Glutamatergic neuron (in vitro differentiated cells): ENCODE data around the gene OSBPL2. TPM values are rescaled to one million over a fixed set of nuclear protein-coding genes. Genes with fewer than 3 reads are reported as not detected.

ENCODE experiments used
- DNase-seq: peaks from one replicate; pipeline ENCODE4 v3.0.0; 2022
- H3K27ac Mint-ChIP-seq: one replicate; pipeline ENCODE4 v1.8.0; 2020; ENCODE audit warnings: mild to moderate bottlenecking, mixed read lengths, inconsistent platforms; ENCODE audit not compliant: unreplicated experiment
- H3K27me3 Mint-ChIP-seq: one replicate; pipeline ENCODE4 v1.8.0; 2020; ENCODE audit warnings: mild to moderate bottlenecking, moderate library complexity, mixed read lengths, inconsistent platforms; ENCODE audit not compliant: unreplicated experiment
- H3K36me3 Mint-ChIP-seq: one replicate; pipeline ENCODE4 v1.8.0; 2020; ENCODE audit warnings: mild to moderate bottlenecking, mixed read lengths, inconsistent platforms; ENCODE audit not compliant: unreplicated experiment
- H3K4me1 Mint-ChIP-seq: one replicate; pipeline ENCODE4 v1.8.0; 2020; ENCODE audit warnings: mild to moderate bottlenecking, low read depth, mixed read lengths, inconsistent platforms; ENCODE audit not compliant: unreplicated experiment
- H3K4me3 Mint-ChIP-seq: one replicate; pipeline ENCODE4 v1.8.0; 2020; ENCODE audit warnings: mild to moderate bottlenecking, mixed read lengths, inconsistent platforms; ENCODE audit not compliant: unreplicated experiment
- H3K9me3 Mint-ChIP-seq: one replicate; pipeline ENCODE4 v1.8.0; 2020; ENCODE audit warnings: mild to moderate bottlenecking, moderate library complexity, mixed read lengths, inconsistent platforms; ENCODE audit not compliant: unreplicated experiment
- total RNA-seq: library from RNA; stranded (reverse); fragmentation: NEBNext Ultra II Directional; extraction: Animal tissue kit (Norgen Biotek cat#: 25700); gene quantifications from one replicate; pipeline ENCODE4 v1.2.1, GENCODE V29; 2021; ENCODE audit not compliant: unreplicated experiment
- TF ChIP-seq, protein P1 (sequence below): fragments of 200-600 bp; sonication (generic); IDR thresholded peaks from one replicate; pipeline ENCODE4 v1.5.0; 2021; ENCODE audit not compliant: partially characterized antibody, unreplicated experiment

The OSBPL2 gene
- total RNA-seq, 1 donor from 2014 or later, result 42.6 TPM

DNA sequence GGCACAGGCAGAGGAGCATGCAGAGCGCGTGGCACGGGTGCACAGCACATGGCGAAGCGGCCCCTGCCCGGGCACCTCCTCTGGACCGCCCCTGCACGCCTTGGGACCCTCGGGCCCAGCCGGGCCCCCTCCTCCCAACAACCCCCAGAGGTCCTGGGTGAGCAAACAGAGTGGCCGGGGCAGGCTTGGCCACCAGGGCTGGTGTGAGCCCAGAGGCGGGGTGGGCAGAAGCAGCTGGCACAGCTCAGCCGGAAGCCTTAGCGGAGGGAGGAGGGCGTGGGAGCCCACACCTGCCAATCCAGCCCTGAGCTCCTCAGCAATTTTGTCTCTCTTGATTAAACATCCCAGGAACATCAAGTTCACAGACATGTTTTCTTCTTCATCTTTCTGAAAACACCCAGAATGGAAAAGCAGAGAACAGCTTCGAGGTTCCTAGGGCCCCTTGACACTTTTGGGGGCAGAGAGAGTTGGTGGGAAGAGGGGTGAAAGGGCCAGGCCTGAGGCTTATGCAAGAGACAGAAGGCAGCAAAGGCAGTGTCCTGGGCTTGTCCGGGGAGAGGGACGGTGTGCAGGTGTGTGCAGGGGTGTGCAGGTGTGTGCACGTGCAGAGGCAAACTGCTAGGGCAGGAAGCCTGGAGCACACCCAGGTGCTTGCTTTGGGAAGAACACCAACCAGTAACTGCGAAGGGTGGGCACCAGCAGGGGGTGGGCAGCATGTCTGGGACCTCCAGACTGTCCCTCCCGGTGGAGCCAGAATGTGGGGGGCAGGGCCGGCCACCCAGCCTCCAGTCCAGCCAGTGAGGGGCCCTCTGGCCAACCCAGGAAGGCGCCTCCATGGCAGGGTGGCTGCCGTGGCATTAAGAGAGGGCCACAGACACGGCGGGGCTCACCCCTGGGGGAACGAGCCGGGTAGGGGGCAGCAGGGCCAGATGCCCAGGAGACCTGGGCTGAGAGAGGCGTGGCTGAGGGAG lies 23.0 kb upstream of the OSBPL2 start:
- no peak for DNase-seq
- H3K4me1 Mint-ChIP-seq, result peaks cover 4% of the 10 kb centered on the region
- H3K9me3 Mint-ChIP-seq, result peaks cover 3% of the 10 kb centered on the region
- H3K4me3 Mint-ChIP-seq, result no peak overlapping the region
- H3K36me3 Mint-ChIP-seq, result no peaks in the 10 kb centered on the region
- H3K27me3 Mint-ChIP-seq, result no peaks in the 10 kb centered on the region
- no peak overlapping the region for H3K27ac Mint-ChIP-seq
- TF ChIP-seq, protein P1, sequence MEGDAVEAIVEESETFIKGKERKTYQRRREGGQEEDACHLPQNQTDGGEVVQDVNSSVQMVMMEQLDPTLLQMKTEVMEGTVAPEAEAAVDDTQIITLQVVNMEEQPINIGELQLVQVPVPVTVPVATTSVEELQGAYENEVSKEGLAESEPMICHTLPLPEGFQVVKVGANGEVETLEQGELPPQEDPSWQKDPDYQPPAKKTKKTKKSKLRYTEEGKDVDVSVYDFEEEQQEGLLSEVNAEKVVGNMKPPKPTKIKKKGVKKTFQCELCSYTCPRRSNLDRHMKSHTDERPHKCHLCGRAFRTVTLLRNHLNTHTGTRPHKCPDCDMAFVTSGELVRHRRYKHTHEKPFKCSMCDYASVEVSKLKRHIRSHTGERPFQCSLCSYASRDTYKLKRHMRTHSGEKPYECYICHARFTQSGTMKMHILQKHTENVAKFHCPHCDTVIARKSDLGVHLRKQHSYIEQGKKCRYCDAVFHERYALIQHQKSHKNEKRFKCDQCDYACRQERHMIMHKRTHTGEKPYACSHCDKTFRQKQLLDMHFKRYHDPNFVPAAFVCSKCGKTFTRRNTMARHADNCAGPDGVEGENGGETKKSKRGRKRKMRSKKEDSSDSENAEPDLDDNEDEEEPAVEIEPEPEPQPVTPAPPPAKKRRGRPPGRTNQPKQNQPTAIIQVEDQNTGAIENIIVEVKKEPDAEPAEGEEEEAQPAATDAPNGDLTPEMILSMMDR, result no peak

DNA sequence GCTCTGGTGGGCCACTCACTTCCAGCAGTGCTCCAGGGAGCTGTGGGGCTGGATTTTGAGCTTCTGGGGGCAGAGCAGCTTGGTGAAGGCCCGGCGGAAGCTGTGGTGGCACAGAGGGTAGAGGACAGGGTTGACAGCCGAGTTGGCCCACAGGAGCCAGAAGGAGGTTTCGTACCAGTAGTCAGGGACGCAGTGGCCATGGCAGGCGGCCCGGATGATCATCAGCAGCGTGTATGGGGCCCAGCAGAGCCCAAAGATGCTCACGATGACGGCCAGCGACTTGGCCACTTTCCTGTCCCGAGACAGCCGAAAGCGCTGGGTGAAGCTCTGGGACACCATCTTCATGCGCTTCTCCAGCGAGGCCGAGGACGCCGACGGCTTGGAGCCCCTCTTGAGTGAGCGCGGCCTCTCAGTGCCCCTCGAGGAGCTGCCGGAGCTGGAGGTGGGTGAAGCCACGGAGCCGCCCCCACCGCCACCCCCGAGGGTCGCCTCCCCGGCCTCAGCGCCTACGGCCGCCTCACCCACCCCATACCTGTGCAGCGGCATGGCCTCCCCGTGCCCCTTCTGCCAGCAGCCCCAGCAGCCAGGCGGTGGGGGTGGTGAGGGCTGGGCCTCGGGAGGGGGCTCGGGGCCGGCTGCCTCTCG lies 22.2 kb upstream of the OSBPL2 start:
- Mint-ChIP-seq H3K27me3 (no peaks in the 10 kb centered on the region), H3K9me3 (peaks cover 4% of the 10 kb centered on the region), H3K36me3 (no peaks in the 10 kb centered on the region), H3K27ac (no peak overlapping the region), H3K4me1 (peaks cover 5% of the 10 kb centered on the region), H3K4me3 (no peak overlapping the region)
- TF ChIP-seq, protein P1, result no peak
- no peak for DNase-seq

DNA sequence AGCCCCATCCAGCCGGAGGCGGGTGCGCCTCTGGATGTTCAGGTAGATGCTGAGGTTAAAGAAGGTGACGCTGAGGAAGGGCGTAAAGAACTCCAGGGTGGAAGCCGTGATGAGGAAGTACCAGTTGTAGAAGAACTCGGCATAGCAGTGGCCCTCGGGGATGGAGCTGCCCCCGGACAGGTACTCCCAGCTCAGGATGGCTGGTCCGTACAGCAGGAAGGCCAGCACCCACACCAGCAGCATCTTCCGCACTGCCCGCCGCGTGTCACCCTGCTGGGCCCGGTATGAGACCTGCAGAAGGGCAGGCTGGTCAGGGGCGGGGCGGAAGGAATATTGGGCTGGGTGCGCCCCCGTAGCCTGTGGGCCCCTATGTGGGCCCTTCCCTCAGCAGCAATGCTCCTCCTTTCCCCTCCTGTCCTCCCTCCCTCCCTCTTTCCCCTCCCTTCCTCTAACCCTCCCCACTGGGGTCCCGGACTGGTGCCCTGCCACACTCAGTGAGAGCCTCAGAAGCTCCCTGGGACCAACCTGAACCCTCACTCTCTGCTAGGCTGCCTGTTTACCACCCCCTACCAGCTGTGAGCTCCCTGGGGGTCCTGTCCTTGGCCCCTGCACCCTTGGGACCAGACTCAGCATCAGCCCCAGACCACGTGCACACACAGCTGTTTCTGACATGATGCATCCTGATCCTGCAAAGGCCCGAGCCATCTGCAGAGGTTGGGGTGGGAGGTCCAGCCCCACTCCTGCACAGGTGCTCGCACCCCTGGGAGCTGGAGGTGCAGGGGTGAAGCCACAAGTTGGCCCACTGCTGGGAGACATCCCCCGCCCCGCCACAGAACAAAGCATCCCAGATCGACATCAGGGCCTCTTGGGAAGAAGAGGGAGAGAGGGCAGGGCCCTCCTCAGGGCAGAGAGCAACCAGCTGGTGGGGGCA lies 21.4 kb upstream of the OSBPL2 start:
- peaks cover 6% of the 10 kb centered on the region for H3K4me1 Mint-ChIP-seq
- H3K27me3 Mint-ChIP-seq, result no peaks in the 10 kb centered on the region
- TF ChIP-seq, protein P1, result no peak
- peaks cover 6% of the 10 kb centered on the region for H3K9me3 Mint-ChIP-seq
- no peak overlapping the region for H3K27ac Mint-ChIP-seq
- H3K4me3 Mint-ChIP-seq, result peak overlapping the region; percentile 42
- DNase-seq, result no peak
- no peaks in the 10 kb centered on the region for H3K36me3 Mint-ChIP-seq

DNA sequence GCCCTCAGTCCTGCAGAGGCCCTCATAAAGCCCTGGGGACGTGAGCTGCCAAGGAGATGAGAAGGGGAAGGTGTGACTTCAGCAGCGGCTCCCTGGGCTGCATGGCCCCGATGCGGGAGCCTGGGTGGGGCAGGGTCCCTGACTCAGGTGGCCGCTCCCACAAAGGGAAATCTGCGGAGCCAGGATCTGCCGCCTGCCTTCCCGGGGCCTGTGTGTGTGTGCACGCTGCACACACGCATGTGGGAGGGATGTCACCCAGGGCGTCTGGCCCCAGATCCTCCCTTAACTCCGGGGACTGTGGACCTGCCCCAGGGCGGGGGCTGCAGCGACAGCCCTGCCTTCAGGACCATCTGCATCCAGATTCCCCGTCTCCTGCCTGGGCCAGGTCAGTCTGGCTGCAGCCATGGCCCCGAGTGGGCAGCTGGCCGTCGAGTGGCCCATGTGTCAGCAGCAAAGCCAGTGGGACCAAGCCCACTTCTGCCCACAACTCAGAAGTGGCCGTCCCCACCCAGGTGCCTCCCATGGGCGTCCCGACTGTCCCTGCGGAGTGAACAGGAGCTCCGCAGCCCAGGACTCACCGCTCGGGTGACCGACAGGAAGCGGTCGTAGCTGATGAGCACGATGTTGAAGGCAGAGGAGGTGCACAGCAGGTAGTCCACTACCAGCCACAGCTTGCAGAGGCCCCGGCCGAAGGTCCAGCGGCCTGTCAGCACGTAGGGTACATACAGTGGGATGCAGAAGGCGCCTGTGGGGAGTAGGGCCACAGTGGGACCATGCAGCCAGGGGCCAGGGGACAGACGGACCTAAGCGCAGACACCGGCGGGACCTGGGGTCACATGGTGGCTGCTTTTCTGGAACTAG lies 20.2 kb upstream of the OSBPL2 start:
- Mint-ChIP-seq H3K9me3 (peaks cover 4% of the 10 kb centered on the region), H3K27me3 (no peaks in the 10 kb centered on the region), H3K4me3 (peak overlapping the region; percentile 85), H3K36me3 (no peaks in the 10 kb centered on the region), H3K4me1 (peaks cover 3% of the 10 kb centered on the region), H3K27ac (no peak overlapping the region)
- peak; percentile 37 for DNase-seq
- TF ChIP-seq, protein P1, result no peak
